Fibroblast of lung (primary cell): ENCODE data around the gene PTPRM. TPM values are rescaled to one million over a fixed set of nuclear protein-coding genes. Genes with fewer than 3 reads are reported as not detected.

Experiments
- DNase-seq, 2 donors: peaks; one replicate each; pipeline versions ENCODE4 v3.0.0 to v3.0.0-alpha.2; 2010; ENCODE audit warnings: low read depth in 2 of 2
- H2AFZ ChIP-seq: 2 replicates; pipeline ENCODE4 v1.5.1; 2012; ENCODE audit warnings: low read length, control low read depth, inconsistent platforms
- H3K27ac ChIP-seq: 2 replicates; pipeline ENCODE4 v1.5.1; 2011; ENCODE audit warnings: low read length, control low read depth; ENCODE audit not compliant: insufficient read depth
- H3K27me3 ChIP-seq: 2 replicates; pipeline ENCODE4 v1.5.1; 2011; ENCODE audit warnings: mild to moderate bottlenecking, low read length; ENCODE audit not compliant: control insufficient read depth, insufficient read depth
- H3K36me3 ChIP-seq: 2 replicates; pipeline ENCODE4 v1.5.1; 2011; ENCODE audit warnings: low read length; ENCODE audit not compliant: control insufficient read depth, insufficient read depth
- H3K4me1 ChIP-seq: 2 replicates; pipeline ENCODE4 v1.5.1; 2011; ENCODE audit warnings: low read length; ENCODE audit not compliant: control insufficient read depth, insufficient read depth; ENCODE audit errors: extremely low read depth
- H3K4me2 ChIP-seq: 2 replicates; pipeline ENCODE4 v1.5.1; 2011; ENCODE audit warnings: low read length, control low read depth; ENCODE audit not compliant: insufficient read depth; ENCODE audit errors: extremely low read depth
- H3K4me3 ChIP-seq, 4 experiments: fragments of 200-600 bp in 1 of 4; sonication (generic) in 1 of 4; replicated peaks in 1 of 4; 2 replicates each; pipeline ENCODE4 v1.5.1; 2011 to 2016; ENCODE audit warnings: low read length in 4 of 4, low read depth in 3 of 4, mild to moderate bottlenecking in 3 of 4, control low read depth in 2 of 4, inconsistent platforms in 1 of 4, mixed read lengths in 1 of 4; ENCODE audit not compliant: insufficient read depth in 1 of 4; ENCODE audit errors: control extremely low read depth in 1 of 4
- H3K79me2 ChIP-seq: 2 replicates; pipeline ENCODE4 v1.5.1; 2012; ENCODE audit warnings: mild to moderate bottlenecking, low read length, inconsistent platforms; ENCODE audit not compliant: control insufficient read depth, insufficient read depth
- H3K9ac ChIP-seq: 2 replicates; pipeline ENCODE4 v1.5.1; 2011; ENCODE audit warnings: mild to moderate bottlenecking, low read length, control low read depth; ENCODE audit not compliant: insufficient read depth
- H3K9me3 ChIP-seq: 2 replicates; pipeline ENCODE4 v1.5.1; 2012; ENCODE audit warnings: low read depth, low read length; ENCODE audit not compliant: control insufficient read depth, insufficient read depth
- H4K20me1 ChIP-seq: 2 replicates; pipeline ENCODE4 v1.5.1; 2011; ENCODE audit warnings: low read length; ENCODE audit not compliant: control insufficient read depth, insufficient read depth; ENCODE audit errors: extremely low read depth
- CTCF ChIP-seq, 2 donors: IDR thresholded peaks in 1 of 2; conservative IDR thresholded peaks in 1 of 2; 1 replicate in 1 of 2; 2 replicates in 1 of 2; pipeline ENCODE4 v1.5.1; 2011 to 2012; ENCODE audit warnings: low read length in 2 of 2, control low read depth in 1 of 2, inconsistent platforms in 1 of 2, low read depth in 1 of 2, mild to moderate bottlenecking in 1 of 2
- EZH2 ChIP-seq: IDR thresholded peaks from 2 replicates; pipeline ENCODE4 v1.5.1; 2012; ENCODE audit warnings: low read length, control low read depth, mild to moderate bottlenecking; ENCODE audit errors: missing control alignments
- polyA plus RNA-seq, 2 donors: library from polyadenylated mRNA; depleted of rRNA in 1 of 2; stranded (reverse) in 1 of 2; unstranded in 1 of 2; fragments of >200 nt; gene quantifications; 2 replicates each; pipeline ENCODE4 v1.2.1, GENCODE V29; 2011 to 2012; ENCODE audit warnings: missing spikeins in 1 of 2
- total RNA-seq: library from RNA; depleted of rRNA; stranded (reverse); fragments of >200 nt; gene quantifications from 2 replicates; pipeline ENCODE4 v1.2.1, GENCODE V29; 2014

Gene PTPRM
- total and polyA plus RNA-seq, 2 donors (not counting 1 experiment from before 2014, with no cell fraction given), result 86.6 to 87.0 TPM

- Histone ChIP-seq H3K79me2 (no peaks in the 10 kb centered on the region), H4K20me1 (no peaks in the 10 kb centered on the region), H3K27me3 (no peaks in the 10 kb centered on the region), H3K27ac (no peak overlapping the region), H3K4me1 (no peaks in the 10 kb centered on the region), H3K4me3 (no peak overlapping the region), H3K9me3 (no peaks in the 10 kb centered on the region), H2AFZ (no peak overlapping the region), H3K4me2 (no peak overlapping the region), H3K36me3 (no peaks in the 10 kb centered on the region), H3K9ac (no peak overlapping the region)
- no peak for TF ChIP-seq EZH2
- no peak for TF ChIP-seq CTCF (conservative IDR thresholded peaks at IDR 0.05 in 1 of 2, IDR thresholded peaks at IDR 0.05 in 1 of 2; ENCODE audit: low read depth in 1 of 2, low read length in 2 of 2)
- no peak for DNase-seq
Observed at GRCh38 chr18:8380006-8380405, 812.9 kb downstream of the PTPRM start.

GRCh38 chr18:8380926-8381325 lies 813.8 kb downstream of the PTPRM start:
- DNase-seq, result peak in 1 of 2 donors; percentile 77

GRCh38 chr18:8381821-8382459 lies 814.8 kb downstream of the PTPRM start:
- peak in 1 of 2 donors; percentile 75 for DNase-seq
- Histone ChIP-seq H4K20me1 (no peaks in the 10 kb centered on the region), H3K4me3 (no peak overlapping the region), H3K79me2 (no peaks in the 10 kb centered on the region), H2AFZ (no peak overlapping the region), H3K9ac (no peak overlapping the region), H3K27me3 (no peaks in the 10 kb centered on the region), H3K27ac (no peak overlapping the region), H3K4me1 (no peaks in the 10 kb centered on the region), H3K4me2 (peak overlapping the region; percentile 23), H3K9me3 (no peaks in the 10 kb centered on the region), H3K36me3 (no peaks in the 10 kb centered on the region)
- TF ChIP-seq EZH2, result no peak
- no peak for TF ChIP-seq CTCF (conservative IDR thresholded peaks at IDR 0.05 in 1 of 2, IDR thresholded peaks at IDR 0.05 in 1 of 2; ENCODE audit: low read depth in 1 of 2, low read length in 2 of 2)

More at GRCh38 chr18:8380926-8381325, 813.8 kb downstream of the PTPRM start:
- Histone ChIP-seq H3K4me1 (no peaks in the 10 kb centered on the region), H3K27ac (no peak overlapping the region), H3K9me3 (no peaks in the 10 kb centered on the region), H4K20me1 (no peaks in the 10 kb centered on the region), H3K27me3 (no peaks in the 10 kb centered on the region), H3K79me2 (no peaks in the 10 kb centered on the region), H3K9ac (no peak overlapping the region), H3K4me3 (no peak overlapping the region), H3K36me3 (no peaks in the 10 kb centered on the region), H2AFZ (no peak overlapping the region), H3K4me2 (no peak overlapping the region)
- TF ChIP-seq CTCF (conservative IDR thresholded peaks at IDR 0.05 in 1 of 2, IDR thresholded peaks at IDR 0.05 in 1 of 2; ENCODE audit: low read depth in 1 of 2, low read length in 2 of 2) (no peak), EZH2 (no peak)
